HEK293 (cell line): ENCODE measurements around the gene DUSP6.

Source experiments
- CTCF ChIA-PET: fragments of 350-600 bp; formaldehyde crosslinking; extraction: SDS; loops from one replicate; lab custom pipeline; 2021; ENCODE audit warnings: antibody characterized with exemption; lab: Yijun Ruan, JAX
- POLR2A ChIA-PET: fragments of 300-600 bp; formaldehyde crosslinking; extraction: SDS; loops from one replicate; lab custom pipeline; 2020; ENCODE audit warnings: antibody characterized with exemption, inconsistent platforms; lab: Yijun Ruan, JAX
- H3K27ac ChIP-seq: fragments of 200-500 bp; sonication (Bioruptor generic); 2 replicates; pipeline ENCODE4 v1.5.1; 2014; ENCODE audit warnings: low read depth, low read length, control low read depth, inconsistent platforms; ENCODE audit errors: extremely low read depth
- H3K36me3 ChIP-seq, 2 experiments: fragments of 200-500 bp in 1 of 2; sonication (Bioruptor generic) in 1 of 2; 1 replicate in 1 of 2; 2 replicates in 1 of 2; pipeline ENCODE4 v1.5.1; 2014 to 2017; ENCODE audit warnings: inconsistent platforms in 2 of 2, low read length in 2 of 2; ENCODE audit not compliant: control insufficient read depth in 2 of 2, insufficient read depth in 1 of 2
- H3K4me1 ChIP-seq: fragments of 200-500 bp; sonication (Bioruptor generic); 2 replicates; pipeline ENCODE4 v1.5.1; 2014; ENCODE audit warnings: mild to moderate bottlenecking, low read length, inconsistent platforms; ENCODE audit not compliant: control insufficient read depth, insufficient read depth
- H3K4me3 ChIP-seq: 2 replicates; pipeline ENCODE4 v1.5.1; 2011; ENCODE audit warnings: low read depth, mild to moderate bottlenecking, control low read depth, low read length, moderate library complexity
- H3K9me3 ChIP-seq: fragments of 200-500 bp; sonication (Bioruptor generic); 2 replicates; pipeline ENCODE4 v1.5.1; 2014; ENCODE audit warnings: low read depth, low read length, inconsistent platforms; ENCODE audit not compliant: control insufficient read depth, insufficient read depth
- OSR2 ChIP-seq: fragments of 450-650 bp; formaldehyde crosslinking; IDR thresholded peaks from 2 replicates; pipeline ENCODE4 v1.5.1; 2016; ENCODE audit warnings: missing biosample characterization, missing genetic modification characterization
- PRDM10 ChIP-seq: fragments of 450-650 bp; formaldehyde crosslinking; IDR thresholded peaks from 2 replicates; pipeline ENCODE4 v1.5.1; 2016; ENCODE audit warnings: missing biosample characterization, missing genetic modification characterization
- ZIC2 ChIP-seq: fragments of 450-650 bp; formaldehyde crosslinking; IDR thresholded peaks from 2 replicates; pipeline ENCODE4 v1.5.1; 2016; ENCODE audit warnings: missing biosample characterization, missing genetic modification characterization
- ZNF335 ChIP-seq: fragments of 450-650 bp; formaldehyde crosslinking; conservative IDR thresholded peaks from 2 replicates; pipeline ENCODE4 v1.5.1; 2016; ENCODE audit warnings: missing biosample characterization, missing genetic modification characterization
- ZNF366 ChIP-seq: fragments of 450-650 bp; formaldehyde crosslinking; conservative IDR thresholded peaks from 2 replicates; pipeline ENCODE4 v1.5.1; 2016; ENCODE audit warnings: missing biosample characterization, missing genetic modification characterization
- ZNF433 ChIP-seq: fragments of 450-650 bp; formaldehyde crosslinking; IDR thresholded peaks from 2 replicates; pipeline ENCODE4 v1.5.1; 2016; ENCODE audit warnings: missing biosample characterization, missing genetic modification characterization, low read depth
- ZNF449 ChIP-seq: fragments of 450-650 bp; formaldehyde crosslinking; IDR thresholded peaks from 2 replicates; pipeline ENCODE4 v1.5.1; 2017; ENCODE audit warnings: missing biosample characterization, mild to moderate bottlenecking, missing genetic modification characterization, moderate library complexity
- ZNF560 ChIP-seq: fragments of 450-650 bp; formaldehyde crosslinking; IDR thresholded peaks from 2 replicates; pipeline ENCODE4 v1.5.1; 2017; ENCODE audit warnings: missing biosample characterization, missing genetic modification characterization, borderline replicate concordance
- ZNF830 ChIP-seq: fragments of 450-650 bp; IDR thresholded peaks from 2 replicates; pipeline ENCODE4 v1.5.0; 2018; ENCODE audit warnings: missing biosample characterization, missing genetic modification characterization, low read depth, mild to moderate bottlenecking, moderate library complexity
- TF ChIP-seq, protein P1 (sequence below): fragments of 450-650 bp; formaldehyde crosslinking; IDR thresholded peaks from 2 replicates; pipeline ENCODE4 v1.5.1; 2016; ENCODE audit warnings: missing biosample characterization, missing genetic modification characterization
- TF ChIP-seq, protein P2 (sequence below): fragments of 450-650 bp; formaldehyde crosslinking; IDR thresholded peaks from 2 replicates; pipeline ENCODE4 v1.5.1; 2016; ENCODE audit warnings: missing biosample characterization, missing genetic modification characterization
- TF ChIP-seq, protein P3 (sequence below): fragments of 450-650 bp; formaldehyde crosslinking; IDR thresholded peaks from 2 replicates; pipeline ENCODE4 v1.5.1; 2016; ENCODE audit warnings: missing biosample characterization, missing genetic modification characterization

Gene DUSP6

DNA sequence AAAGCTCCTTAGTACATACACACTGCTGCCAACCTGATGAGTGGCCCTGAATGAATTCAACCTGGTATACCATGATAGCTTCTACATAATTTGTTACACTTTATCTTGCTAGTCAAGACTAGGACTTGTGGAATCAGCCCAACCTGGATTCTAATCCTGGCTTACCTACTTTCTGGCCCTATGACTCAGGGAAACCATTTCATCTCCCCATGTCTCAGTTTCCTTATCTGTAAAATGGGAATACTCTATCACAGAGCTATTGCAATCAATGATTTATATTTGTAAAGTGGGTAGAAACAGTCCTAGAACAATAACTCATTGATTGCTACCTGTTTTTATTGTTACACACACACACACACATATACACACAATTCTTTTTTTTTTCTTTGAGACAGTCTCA is 6.5 kb upstream of the DUSP6 start:
- ChIA-PET CTCF (interaction anchor here (0.6 to 2.1 kb wide), 3 partner anchors 224 to 342 kb away, joined by 3 to 8 read pairs (median 4); no protein-coding TSS in a partner anchor), POLR2A (no interaction called here)
- Histone ChIP-seq H3K27ac (no peak overlapping the region), H3K9me3 (no peaks in the 10 kb centered on the region), H3K36me3 (no peaks in the 10 kb centered on the region), H3K4me3 (no peak overlapping the region), H3K4me1 (peaks cover 13% of the 10 kb centered on the region)
- TF ChIP-seq ZNF449 (tag by site-specific recombination) (peak; percentile 97), ZNF830 (tag by site-specific recombination) (no peak)

GRCh38 chr12:89357297-89357730 is 5.0 kb upstream of the DUSP6 start:
- ChIA-PET POLR2A (no interaction called here), CTCF (interaction anchor here (1.2 to 2.1 kb wide), 3 partner anchors 10 to 340 kb away, joined by 3 to 8 read pairs (median 4); no protein-coding TSS in a partner anchor)
- TF ChIP-seq OSR2 (tag by site-specific recombination) (peak; percentile 49; the same call in 1 of the 2 replicates), PRDM10 (tag by site-specific recombination) (no peak), ZNF366 (tag by site-specific recombination) (no peak)
- TF ChIP-seq, protein P1, sequence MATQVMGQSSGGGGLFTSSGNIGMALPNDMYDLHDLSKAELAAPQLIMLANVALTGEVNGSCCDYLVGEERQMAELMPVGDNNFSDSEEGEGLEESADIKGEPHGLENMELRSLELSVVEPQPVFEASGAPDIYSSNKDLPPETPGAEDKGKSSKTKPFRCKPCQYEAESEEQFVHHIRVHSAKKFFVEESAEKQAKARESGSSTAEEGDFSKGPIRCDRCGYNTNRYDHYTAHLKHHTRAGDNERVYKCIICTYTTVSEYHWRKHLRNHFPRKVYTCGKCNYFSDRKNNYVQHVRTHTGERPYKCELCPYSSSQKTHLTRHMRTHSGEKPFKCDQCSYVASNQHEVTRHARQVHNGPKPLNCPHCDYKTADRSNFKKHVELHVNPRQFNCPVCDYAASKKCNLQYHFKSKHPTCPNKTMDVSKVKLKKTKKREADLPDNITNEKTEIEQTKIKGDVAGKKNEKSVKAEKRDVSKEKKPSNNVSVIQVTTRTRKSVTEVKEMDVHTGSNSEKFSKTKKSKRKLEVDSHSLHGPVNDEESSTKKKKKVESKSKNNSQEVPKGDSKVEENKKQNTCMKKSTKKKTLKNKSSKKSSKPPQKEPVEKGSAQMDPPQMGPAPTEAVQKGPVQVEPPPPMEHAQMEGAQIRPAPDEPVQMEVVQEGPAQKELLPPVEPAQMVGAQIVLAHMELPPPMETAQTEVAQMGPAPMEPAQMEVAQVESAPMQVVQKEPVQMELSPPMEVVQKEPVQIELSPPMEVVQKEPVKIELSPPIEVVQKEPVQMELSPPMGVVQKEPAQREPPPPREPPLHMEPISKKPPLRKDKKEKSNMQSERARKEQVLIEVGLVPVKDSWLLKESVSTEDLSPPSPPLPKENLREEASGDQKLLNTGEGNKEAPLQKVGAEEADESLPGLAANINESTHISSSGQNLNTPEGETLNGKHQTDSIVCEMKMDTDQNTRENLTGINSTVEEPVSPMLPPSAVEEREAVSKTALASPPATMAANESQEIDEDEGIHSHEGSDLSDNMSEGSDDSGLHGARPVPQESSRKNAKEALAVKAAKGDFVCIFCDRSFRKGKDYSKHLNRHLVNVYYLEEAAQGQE (tag by site-specific recombination) = peak; percentile 63
- Histone ChIP-seq H3K27ac (no peak overlapping the region), H3K36me3 (no peaks in the 10 kb centered on the region), H3K4me1 (peaks cover 15% of the 10 kb centered on the region), H3K4me3 (no peak overlapping the region), H3K9me3 (no peaks in the 10 kb centered on the region)

- Histone ChIP-seq H3K4me1 (peaks cover 15% of the 10 kb centered on the region), H3K36me3 (no peaks in the 10 kb centered on the region), H3K4me3 (no peak overlapping the region), H3K27ac (no peak overlapping the region)
- TF ChIP-seq, protein P2, sequence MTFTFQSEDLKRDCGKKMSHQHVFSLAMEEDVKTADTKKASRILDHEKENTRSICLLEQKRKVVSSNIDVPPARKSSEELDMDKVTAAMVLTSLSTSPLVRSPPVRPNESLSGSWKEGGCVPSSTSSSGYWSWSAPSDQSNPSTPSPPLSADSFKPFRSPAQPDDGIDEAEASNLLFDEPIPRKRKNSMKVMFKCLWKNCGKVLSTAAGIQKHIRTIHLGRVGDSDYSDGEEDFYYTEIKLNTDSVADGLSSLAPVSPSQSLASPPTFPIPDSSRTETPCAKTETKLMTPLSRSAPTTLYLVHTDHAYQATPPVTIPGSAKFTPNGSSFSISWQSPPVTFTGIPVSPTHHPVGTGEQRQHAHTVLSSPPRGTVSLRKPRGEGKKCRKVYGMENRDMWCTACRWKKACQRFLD (tag by site-specific recombination) = no peak
- TF ChIP-seq ZNF560 (tag by site-specific recombination) = no peak
- no peak for TF ChIP-seq ZIC2 (tag by site-specific recombination)
- no peak for TF ChIP-seq ZNF335 (tag by site-specific recombination)
- TF ChIP-seq, protein P3, sequence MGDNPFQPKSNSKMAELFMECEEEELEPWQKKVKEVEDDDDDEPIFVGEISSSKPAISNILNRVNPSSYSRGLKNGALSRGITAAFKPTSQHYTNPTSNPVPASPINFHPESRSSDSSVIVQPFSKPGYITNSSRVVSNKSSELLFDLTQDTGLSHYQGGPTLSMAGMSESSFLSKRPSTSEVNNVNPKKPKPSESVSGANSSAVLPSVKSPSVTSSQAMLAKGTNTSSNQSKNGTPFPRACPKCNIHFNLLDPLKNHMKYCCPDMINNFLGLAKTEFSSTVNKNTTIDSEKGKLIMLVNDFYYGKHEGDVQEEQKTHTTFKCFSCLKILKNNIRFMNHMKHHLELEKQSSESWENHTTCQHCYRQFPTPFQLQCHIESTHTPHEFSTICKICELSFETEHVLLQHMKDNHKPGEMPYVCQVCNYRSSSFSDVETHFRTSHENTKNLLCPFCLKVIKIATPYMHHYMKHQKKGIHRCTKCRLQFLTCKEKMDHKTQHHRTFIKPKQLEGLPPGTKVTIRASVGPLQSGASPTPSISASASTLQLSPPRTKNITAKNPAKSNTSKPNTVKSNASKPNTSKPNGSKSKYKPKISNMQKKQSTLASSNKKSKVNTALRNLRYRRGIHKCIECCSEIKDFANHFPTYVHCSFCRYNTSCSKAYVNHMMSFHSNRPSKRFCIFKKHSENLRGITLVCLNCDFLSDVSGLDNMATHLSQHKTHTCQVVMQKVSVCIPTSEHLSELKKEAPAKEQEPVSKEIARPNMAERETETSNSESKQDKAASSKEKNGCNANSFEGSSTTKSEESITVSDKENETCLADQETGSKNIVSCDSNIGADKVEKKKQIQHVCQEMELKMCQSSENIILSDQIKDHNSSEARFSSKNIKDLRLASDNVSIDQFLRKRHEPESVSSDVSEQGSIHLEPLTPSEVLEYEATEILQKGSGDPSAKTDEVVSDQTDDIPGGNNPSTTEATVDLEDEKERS (tag by site-specific recombination) = no peak
- no peak for TF ChIP-seq ZNF433 (tag by site-specific recombination)
- TF ChIP-seq, all 188 proteins: peak for 0
- POLR2A ChIA-PET = no interaction called here
- CTCF ChIA-PET = no interaction called here
- no peaks in the 10 kb centered on the region for H3K9me3 ChIP-seq
Measured at GRCh38 chr12:89356069-89356665, 3.9 kb upstream of the DUSP6 start.
